H1 (cell line): ENCODE data around the gene PRKCA.
A peak's percentile ranks its signal among the peaks of the same experiment; 100 is the strongest.

Source experiments
- ATF3 ChIP-seq: IDR thresholded peaks from 2 replicates; pipeline ENCODE4 v1.6.1; 2011; ENCODE audit warnings: low read depth, mild to moderate bottlenecking, low read length; ENCODE audit not compliant: insufficient read depth
- CBX5 ChIP-seq: fragments of 300-800, 300-1000 bp; sonication (generic); IDR thresholded peaks from 2 replicates; pipeline ENCODE4 v1.7.1; 2016; ENCODE audit warnings: antibody characterized with exemption, low read length, low read depth
- CTCF ChIP-seq, 3 experiments: IDR thresholded peaks; 1 replicate in 2 of 3; 2 replicates in 1 of 3; pipeline versions ENCODE4 v1.5.1 to v1.6.1; 2011; ENCODE audit warnings: low read length in 3 of 3, mild to moderate bottlenecking in 3 of 3, inconsistent platforms in 2 of 3, low read depth in 1 of 3, moderate library complexity in 1 of 3; ENCODE audit not compliant: insufficient read depth in 1 of 3; ENCODE audit errors: control extremely low read depth in 1 of 3
- GTF2F1 ChIP-seq: IDR thresholded peaks from 2 replicates; pipeline ENCODE4 v1.6.1; 2012; ENCODE audit warnings: low read depth, low read length, improper control_type of control experiment, borderline replicate concordance
- MAX ChIP-seq: IDR thresholded peaks from 2 replicates; pipeline ENCODE4 v1.6.1; 2012; ENCODE audit warnings: inconsistent platforms
- NRF1 ChIP-seq: IDR thresholded peaks from 2 replicates; pipeline ENCODE4 v1.6.1; 2011; ENCODE audit warnings: mild to moderate bottlenecking, low read depth, low read length, improper control_type of control experiment
- PHF8 ChIP-seq: fragments of 200-600 bp; sonication (generic); conservative IDR thresholded peaks from 2 replicates; pipeline ENCODE4 v1.7.1; 2012; ENCODE audit warnings: low read depth, mild to moderate bottlenecking, inconsistent platforms, low read length, moderate library complexity
- POLR2AphosphoS5 ChIP-seq: IDR thresholded peaks from 2 replicates; pipeline ENCODE4 v1.6.1; 2011; ENCODE audit warnings: low read depth, low read length
- USF2 ChIP-seq: IDR thresholded peaks from 2 replicates; pipeline ENCODE4 v1.6.1; 2011; ENCODE audit warnings: low read length, improper control_type of control experiment
- YY1 ChIP-seq: IDR thresholded peaks from 2 replicates; pipeline ENCODE4 v1.6.1; 2011; ENCODE audit warnings: low read depth, mild to moderate bottlenecking, low read length
- ZNF274 ChIP-seq: IDR thresholded peaks from 2 replicates; pipeline ENCODE4 v1.7.0; 2012; ENCODE audit warnings: low read length, borderline replicate concordance; ENCODE audit errors: extremely low read depth

GRCh38 chr17:66474258-66474657 is 171.8 kb downstream of the PRKCA start:
- TF ChIP-seq CBX5 = no peak
- TF ChIP-seq POLR2AphosphoS5 = no peak
- no peak for TF ChIP-seq ZNF274
- no peak for TF ChIP-seq PHF8
- no peak for TF ChIP-seq CTCF (IDR thresholded peaks at IDR 0.05; ENCODE audit: control extremely low read depth in 1 of 3, insufficient read depth in 1 of 3, low read depth in 1 of 3, low read length in 3 of 3)
- TF ChIP-seq USF2 = no peak
- TF ChIP-seq NRF1 = no peak
- TF ChIP-seq GTF2F1 = no peak
- TF ChIP-seq MAX = no peak
- peak; percentile 73 for TF ChIP-seq YY1
- TF ChIP-seq ATF3 = no peak
